ENCODE measurements around the gene PKNOX2.

Gene PKNOX2

DNA sequence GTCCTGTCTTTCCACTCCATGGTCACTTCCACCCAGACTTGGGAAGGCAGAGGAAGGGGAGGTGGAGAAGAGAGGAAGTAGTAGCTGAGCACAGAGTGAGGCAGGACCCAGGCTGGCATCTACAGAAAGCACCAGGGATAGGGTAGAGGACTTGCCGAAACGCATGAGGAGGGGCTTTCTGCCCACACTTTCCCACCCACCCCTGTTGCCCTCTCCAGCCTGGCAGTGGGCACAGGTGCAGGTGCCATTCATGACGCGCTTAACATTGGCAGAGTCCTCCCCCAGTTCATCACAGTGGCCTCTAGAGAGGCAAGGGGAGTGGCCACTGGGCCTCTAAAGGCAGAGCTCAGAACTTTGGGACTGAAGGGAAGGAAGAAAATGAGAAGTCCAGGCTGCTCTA is 249.6 kb downstream of the PKNOX2 start:
- no peak for DNase-seq
- TF ChIP-seq POLR2A (IDR thresholded peaks at IDR 0.05; ENCODE audit: low read length) (no peak), GATA1 (IDR thresholded peaks at IDR 0.05; ENCODE audit: low read depth, low read length) (no peak)

DNA sequence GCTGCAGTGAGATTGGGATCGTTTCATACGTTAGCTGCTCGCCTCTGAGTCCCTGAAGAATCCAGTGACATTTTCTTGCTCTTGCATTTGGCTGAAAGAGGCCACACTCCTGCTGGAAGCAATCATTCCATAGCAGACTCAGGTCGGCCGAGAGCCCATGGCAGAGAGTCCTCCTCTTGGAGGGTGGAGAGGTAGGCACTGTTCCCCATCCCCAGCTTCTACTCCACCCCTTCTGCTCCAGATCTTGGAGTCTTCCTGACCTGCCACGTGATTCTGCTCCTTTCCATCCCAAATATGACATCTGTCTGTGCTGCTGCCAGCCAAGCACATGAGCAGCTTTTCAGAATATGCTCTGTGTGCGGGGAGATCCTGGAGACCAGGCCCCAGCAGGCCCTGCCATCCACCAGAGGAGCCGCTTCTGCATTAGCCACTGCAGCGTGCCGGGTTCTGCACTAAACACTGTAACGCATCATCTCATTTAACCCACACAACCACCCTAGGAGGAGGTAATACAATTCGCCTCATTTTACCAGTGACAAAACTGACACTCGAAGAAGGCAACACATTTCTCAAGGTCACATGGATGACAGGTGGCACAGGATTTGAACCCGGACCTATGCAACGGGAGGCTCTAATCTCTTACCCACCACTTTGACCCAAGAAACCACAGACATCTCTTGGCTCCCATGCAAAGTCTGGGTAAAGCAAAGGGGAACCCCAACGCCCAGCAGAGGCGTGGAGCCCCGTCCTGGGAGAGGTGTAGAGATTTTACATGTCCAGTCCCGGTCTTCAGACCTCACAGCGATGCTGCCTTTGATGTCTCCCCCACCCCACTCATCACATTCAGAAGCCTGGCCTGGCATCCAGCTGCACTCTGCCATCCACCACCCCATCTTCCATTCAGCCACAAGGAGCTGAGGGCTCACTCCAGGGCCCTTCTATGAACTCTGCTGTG is 252.7 kb downstream of the PKNOX2 start:
- TF ChIP-seq POLR2A (IDR thresholded peaks at IDR 0.05; ENCODE audit: low read length), result no peak
- TF ChIP-seq GATA1 (IDR thresholded peaks at IDR 0.05; ENCODE audit: low read depth, low read length), result no peak
- no peak for DNase-seq

DNA sequence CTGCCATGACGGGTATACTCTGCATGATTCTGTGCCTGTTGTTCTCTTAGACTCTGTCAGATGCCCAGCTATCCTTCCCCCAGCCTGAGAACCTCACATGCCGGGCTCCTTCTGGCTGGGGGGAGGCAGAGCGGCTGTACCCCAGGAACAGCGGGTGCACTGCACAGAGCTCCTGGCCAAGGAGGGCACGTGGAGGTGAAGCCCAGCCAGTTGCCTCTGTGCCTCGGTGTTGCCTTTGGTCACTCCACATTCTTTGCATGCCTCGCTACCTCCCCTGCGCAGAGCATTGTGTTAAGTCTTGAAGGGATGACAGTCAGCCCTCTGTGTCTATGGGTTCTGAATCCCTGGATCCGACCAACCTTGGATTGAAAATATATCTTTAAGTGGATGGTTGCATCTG is 253.8 kb downstream of the PKNOX2 start:
- no peak for DNase-seq
- TF ChIP-seq POLR2A (IDR thresholded peaks at IDR 0.05; ENCODE audit: low read length) (no peak), GATA1 (IDR thresholded peaks at IDR 0.05; ENCODE audit: low read depth, low read length) (no peak)

DNA sequence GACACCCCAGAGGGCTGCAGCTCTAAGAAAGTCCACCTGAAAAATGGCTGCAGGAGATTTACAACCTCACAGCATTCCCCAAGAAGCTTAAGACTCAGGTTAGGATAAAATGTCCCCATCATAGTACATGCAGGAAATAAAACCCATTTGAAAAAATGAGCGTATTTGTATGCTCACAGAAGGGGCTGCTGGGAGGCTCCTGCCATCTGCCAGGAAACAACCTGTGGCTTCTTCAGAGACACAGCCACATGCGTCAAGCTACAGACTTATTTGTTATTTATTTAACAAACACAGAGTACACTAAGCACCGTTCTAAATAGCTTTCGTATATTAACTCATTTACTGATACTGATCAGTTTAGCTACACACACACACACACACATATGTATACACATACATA is 258.1 kb downstream of the PKNOX2 start:
- TF ChIP-seq GATA1 (IDR thresholded peaks at IDR 0.05; ENCODE audit: low read depth, low read length) (no peak), POLR2A (IDR thresholded peaks at IDR 0.05; ENCODE audit: low read length) (no peak)
- DNase-seq, result no peak

DNA sequence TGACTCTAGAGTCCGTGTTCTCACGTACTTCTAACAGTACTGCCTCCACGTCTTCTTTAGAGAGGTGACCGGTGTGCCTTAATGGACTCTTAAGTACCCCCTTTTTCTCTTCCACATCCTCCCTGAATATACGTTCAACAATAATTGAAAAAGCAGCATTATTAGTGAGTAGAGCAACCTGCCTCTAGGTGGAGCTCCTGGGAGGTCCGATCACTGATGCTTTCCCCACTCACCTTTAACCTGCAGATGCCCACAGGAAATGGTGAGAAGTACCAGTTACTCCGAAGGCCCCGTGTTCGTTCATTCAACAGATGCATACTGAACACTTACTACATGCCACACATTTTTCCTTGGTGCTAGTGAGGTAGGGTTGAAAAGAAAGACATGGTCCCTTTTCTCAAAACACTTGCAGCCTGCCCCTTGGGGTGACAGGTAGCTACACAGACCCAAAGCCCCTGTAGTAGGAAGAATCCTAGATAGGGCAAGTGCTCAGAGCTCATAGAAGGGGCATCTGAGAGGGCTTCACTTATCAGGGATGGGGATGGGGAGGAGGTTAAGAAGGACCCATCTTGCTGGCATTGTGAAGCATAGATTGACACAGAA is 258.8 kb downstream of the PKNOX2 start:
- peak in 1 of 2 experiments; percentile 13 for DNase-seq
- no peak for TF ChIP-seq GATA1 (IDR thresholded peaks at IDR 0.05; ENCODE audit: low read depth, low read length)

DNA sequence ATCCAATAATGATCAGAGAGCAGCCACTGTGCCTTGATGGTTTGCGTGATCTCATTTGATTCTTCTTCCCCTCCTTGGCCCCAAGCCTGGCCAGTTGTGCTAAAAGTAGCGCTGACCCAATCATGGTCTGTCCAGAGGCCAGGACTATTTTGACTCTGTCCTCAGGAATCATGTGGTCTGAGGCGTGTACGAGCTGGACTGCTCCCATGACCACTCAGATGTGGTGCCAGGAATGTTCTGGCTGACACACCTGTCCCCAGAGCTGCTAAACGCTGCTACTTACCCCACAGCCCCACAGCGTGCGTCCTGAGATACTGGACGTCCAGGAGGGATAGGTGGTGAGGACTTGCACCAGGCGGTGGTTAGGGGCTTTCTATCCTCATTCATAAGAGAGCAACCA is 261.1 kb downstream of the PKNOX2 start:
- TF ChIP-seq POLR2A (IDR thresholded peaks at IDR 0.05; ENCODE audit: low read length), result no peak
- no peak for TF ChIP-seq GATA1 (IDR thresholded peaks at IDR 0.05; ENCODE audit: low read depth, low read length)
- DNase-seq, result no peak

DNA sequence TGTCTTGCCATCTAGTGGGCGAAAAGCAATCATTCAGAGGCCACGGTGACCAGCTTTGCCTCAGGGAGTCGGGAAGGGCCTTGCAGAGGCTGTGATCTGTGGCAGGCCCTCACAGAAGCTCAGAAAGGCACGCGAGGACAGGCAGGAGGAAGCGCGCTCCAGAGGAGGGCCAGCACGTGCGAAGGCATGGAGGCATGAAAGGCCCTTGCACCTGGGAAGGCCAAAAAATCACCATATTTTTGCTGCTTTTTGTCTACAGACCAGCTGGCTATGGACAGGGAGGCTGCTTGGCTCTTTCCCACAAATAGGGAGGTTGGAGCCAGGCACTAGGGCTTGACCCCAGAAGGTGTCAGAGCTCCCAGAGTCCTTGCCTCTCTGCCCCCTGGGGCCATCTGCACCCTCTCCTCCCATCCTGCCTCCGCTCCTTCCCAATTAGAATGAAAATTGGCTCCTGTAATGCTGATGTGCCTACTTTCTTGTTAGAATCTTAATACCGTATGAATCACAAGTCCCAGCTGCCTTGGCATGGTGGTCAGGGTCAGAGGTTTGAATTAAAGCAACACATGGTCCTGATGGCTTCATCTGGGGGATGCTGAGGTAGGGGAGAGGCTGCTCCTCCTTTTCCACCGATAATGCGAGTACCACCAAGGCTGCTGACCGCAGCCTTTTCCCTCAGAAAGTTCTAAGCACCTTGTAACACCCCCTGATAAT is 262.4 kb downstream of the PKNOX2 start:
- no peak for DNase-seq
- TF ChIP-seq GATA1 (IDR thresholded peaks at IDR 0.05; ENCODE audit: low read depth, low read length) (no peak), POLR2A (IDR thresholded peaks at IDR 0.05; ENCODE audit: low read length) (no peak)

DNA sequence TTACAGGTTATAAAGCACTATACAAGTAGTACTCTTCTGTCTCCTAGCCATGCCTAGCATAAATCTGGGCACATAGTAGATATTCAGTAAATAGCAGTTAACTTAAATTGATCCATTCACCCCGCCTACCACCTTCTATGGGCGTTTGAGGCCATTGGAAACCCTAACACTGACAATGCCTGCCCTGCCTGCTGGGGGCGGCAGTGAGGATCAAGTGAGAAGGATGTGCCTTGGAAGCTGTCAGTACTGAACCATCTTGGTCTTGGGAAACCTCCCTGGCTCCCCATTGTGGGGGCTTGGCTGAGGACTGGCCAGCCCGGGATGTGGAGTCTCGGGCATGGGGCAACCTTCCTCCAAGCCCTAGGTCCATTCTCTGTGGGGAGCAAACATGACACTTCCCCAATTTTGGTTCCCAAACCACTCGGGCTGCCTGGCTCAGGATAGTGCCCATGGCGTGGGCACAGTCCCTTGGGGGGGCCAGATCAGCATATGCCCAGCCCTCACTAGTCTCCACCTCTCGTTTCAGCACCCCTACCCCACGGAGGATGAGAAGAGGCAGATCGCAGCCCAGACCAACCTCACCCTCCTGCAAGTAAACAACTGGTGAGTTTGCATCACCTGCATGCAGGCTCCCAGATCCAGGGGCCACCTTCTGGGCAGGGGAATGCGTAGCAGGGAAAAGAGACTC is 264.1 kb downstream of the PKNOX2 start:
- no peak for TF ChIP-seq POLR2A (IDR thresholded peaks at IDR 0.05; ENCODE audit: low read length)
- TF ChIP-seq GATA1 (IDR thresholded peaks at IDR 0.05; ENCODE audit: low read depth, low read length), result no peak
- peak in 1 of 2 experiments; percentile 10 for DNase-seq

DNA sequence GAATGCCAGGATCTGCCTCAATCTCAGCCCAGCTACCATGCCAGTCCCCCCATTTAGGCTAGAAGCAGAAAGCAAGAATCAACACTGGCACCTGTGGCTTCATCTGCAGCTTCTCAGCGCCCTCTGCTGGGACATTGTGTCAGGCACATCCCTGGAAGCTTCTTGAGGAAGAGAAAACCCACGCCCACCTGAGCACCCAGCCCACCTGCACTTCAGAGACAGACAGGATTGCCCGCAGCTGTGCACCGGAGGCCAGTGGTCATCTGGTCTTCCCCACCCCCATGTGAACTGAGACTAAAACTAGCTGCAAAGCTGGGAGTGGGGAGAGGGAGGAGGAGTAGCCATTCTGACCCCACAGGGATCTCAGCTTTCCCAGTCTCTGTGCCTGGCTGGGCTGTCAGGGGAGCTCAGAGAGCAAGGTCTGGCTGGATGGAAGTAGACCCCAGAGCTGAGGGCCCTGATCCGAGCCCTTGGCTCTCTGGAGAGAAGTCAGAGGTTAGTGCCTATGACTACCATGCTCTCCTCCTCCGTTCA is 264.7 kb downstream of the PKNOX2 start:
- peak; percentile 41 to 65 for DNase-seq
- TF ChIP-seq GATA1 (IDR thresholded peaks at IDR 0.05; ENCODE audit: low read depth, low read length) (no peak), POLR2A (IDR thresholded peaks at IDR 0.05; ENCODE audit: low read length) (no peak)

DNA sequence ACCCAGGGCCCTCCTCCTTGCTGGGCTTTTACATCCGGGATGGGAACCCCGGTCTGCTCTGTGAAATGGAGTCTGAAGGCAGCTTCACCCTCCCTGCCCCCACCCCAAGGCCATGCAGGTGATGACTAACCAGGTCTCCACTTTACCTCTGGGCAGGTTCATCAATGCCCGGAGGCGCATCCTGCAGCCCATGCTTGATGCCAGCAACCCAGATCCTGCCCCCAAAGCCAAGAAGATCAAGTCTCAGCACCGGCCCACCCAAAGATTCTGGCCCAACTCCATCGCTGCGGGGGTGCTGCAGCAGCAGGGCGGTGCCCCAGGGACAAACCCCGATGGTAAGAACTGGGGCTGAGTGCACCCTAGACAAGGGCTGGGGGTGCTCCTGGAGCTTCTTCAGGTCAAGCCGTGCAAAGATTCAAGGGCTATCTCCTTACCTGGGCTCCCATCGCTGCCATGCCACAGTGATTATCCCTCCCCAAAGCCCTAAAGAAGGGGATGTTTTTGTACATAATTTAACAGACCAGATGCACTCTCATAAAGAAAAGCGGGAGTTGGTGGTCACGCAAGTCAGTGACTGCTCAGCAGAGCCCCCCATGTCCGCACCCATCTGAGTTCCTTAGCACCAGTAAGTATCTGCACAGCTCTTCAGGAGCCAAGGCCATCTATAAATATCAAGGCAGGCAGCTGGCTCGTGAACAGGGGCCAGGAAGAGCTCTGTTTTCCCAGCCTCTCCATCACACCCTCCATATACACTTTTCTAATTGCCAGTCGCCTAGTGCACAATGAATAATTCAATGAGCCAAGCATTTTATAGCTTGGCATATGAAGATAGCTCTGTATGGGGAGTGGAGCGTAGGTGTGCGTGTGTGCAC is 265.5 kb downstream of the PKNOX2 start:
- TF ChIP-seq GATA1 (IDR thresholded peaks at IDR 0.05; ENCODE audit: low read depth, low read length) (no peak), POLR2A (IDR thresholded peaks at IDR 0.05; ENCODE audit: low read length) (no peak)
- DNase-seq, result no peak

DNA sequence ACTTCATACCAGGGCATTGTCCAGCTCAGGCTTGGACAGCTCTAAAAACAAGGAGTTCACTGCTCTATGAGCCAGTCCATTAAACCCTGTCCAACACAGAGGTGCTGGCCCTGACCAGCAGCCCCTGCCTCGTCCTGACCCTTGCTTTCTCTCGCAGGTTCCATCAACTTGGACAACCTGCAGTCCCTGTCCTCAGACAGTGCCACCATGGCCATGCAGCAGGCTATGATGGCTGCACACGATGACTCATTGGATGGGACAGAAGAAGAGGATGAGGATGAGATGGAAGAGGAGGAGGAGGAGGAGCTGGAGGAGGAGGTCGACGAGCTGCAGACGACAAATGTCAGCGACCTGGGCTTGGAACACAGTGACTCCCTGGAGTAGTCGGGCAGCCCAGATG is 266.5 kb downstream of the PKNOX2 start:
- TF ChIP-seq GATA1 (IDR thresholded peaks at IDR 0.05; ENCODE audit: low read depth, low read length) (no peak), POLR2A (IDR thresholded peaks at IDR 0.05; ENCODE audit: low read length) (no peak)
- no peak for DNase-seq

DNA sequence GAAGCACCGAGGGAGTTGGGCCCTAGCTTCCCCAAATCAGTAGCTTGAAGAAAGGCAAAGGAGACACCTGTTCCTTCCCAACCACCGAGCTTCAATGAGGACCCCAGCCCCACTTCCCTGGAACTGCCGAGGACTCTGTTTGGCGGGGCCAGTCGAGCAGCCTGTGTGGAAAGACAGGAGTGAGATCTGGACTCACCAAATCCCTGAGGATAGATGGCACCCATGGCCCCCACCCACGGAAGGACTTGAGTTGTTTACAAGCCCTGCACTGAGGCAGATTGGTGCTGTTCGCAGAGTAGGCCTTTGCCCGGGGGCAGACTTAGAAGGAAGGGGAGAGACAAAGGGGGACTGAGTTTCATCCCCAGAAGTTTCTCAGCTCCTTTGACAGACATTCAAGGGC is 266.9 kb downstream of the PKNOX2 start:
- no peak for TF ChIP-seq GATA1 (IDR thresholded peaks at IDR 0.05; ENCODE audit: low read depth, low read length)
- TF ChIP-seq POLR2A (IDR thresholded peaks at IDR 0.05; ENCODE audit: low read length), result no peak
- no peak for DNase-seq
